Uterus (tissue), 2 donors: ENCODE data around the gene PLD6.

Source experiments
- POLR2A ChIP-seq, 2 donors: fragments of 450-650 bp; IDR thresholded peaks; one replicate each; pipeline ENCODE4 v1.6.1; 2016; ENCODE audit warnings: antibody characterized with exemption in 2 of 2, mild to moderate bottlenecking in 1 of 2, moderate library complexity in 1 of 2
- TF ChIP-seq, protein P1 (sequence below), 4 experiments: fragments of 200-600 bp in 2 of 4; fragments of 450-650 bp in 2 of 4; sonication (generic) in 2 of 4; IDR thresholded peaks; one replicate each; pipeline ENCODE4 v1.5.1; 2016 to 2019; ENCODE audit warnings: antibody characterized with exemption in 4 of 4, mild to moderate bottlenecking in 2 of 4, moderate library complexity in 1 of 4

DNA sequence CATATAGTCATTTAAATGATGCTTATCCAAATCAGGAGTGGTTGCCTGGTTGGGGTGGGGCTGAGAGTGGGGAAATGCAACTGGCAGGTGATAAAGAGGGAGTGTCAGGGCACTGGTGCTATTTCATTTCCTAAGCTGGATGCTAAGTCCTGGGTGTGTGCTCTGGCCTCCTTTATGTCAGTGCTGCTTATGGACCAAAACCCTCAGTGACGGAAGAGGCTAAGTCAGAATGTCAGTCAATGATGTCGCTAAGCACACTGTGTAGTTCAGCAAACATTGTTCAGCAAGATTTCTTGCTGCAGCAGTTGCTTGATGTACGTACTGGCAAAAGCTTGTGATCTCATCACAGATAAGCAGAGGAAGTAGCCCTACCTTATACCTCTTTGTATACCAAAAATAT lies 47.3 kb upstream of the PLD6 start:
- TF ChIP-seq POLR2A (IDR thresholded peaks at IDR 0.05) = no peak
- TF ChIP-seq, protein P1, sequence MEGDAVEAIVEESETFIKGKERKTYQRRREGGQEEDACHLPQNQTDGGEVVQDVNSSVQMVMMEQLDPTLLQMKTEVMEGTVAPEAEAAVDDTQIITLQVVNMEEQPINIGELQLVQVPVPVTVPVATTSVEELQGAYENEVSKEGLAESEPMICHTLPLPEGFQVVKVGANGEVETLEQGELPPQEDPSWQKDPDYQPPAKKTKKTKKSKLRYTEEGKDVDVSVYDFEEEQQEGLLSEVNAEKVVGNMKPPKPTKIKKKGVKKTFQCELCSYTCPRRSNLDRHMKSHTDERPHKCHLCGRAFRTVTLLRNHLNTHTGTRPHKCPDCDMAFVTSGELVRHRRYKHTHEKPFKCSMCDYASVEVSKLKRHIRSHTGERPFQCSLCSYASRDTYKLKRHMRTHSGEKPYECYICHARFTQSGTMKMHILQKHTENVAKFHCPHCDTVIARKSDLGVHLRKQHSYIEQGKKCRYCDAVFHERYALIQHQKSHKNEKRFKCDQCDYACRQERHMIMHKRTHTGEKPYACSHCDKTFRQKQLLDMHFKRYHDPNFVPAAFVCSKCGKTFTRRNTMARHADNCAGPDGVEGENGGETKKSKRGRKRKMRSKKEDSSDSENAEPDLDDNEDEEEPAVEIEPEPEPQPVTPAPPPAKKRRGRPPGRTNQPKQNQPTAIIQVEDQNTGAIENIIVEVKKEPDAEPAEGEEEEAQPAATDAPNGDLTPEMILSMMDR (IDR thresholded peaks at IDR 0.05) = no peak
